CD4-positive, alpha-beta T cell treated with Interleukin-2 at 100 ng/mL for 4 hours (primary cell): ENCODE results near the gene CELSR2.
A peak's percentile ranks its signal among the peaks of the same experiment; 100 is the strongest.
"Not testable (repeated sequence)": the region's sequence is repeated elsewhere in the genome, so short reads cannot be mapped to it uniquely, and the experiment has no call there.

ENCODE experiments used
- DNase-seq: peaks from one replicate; pipeline ENCODE4 v3.0.0-alpha.2; 2020; ENCODE audit warnings: low spot score

Gene CELSR2

DNA sequence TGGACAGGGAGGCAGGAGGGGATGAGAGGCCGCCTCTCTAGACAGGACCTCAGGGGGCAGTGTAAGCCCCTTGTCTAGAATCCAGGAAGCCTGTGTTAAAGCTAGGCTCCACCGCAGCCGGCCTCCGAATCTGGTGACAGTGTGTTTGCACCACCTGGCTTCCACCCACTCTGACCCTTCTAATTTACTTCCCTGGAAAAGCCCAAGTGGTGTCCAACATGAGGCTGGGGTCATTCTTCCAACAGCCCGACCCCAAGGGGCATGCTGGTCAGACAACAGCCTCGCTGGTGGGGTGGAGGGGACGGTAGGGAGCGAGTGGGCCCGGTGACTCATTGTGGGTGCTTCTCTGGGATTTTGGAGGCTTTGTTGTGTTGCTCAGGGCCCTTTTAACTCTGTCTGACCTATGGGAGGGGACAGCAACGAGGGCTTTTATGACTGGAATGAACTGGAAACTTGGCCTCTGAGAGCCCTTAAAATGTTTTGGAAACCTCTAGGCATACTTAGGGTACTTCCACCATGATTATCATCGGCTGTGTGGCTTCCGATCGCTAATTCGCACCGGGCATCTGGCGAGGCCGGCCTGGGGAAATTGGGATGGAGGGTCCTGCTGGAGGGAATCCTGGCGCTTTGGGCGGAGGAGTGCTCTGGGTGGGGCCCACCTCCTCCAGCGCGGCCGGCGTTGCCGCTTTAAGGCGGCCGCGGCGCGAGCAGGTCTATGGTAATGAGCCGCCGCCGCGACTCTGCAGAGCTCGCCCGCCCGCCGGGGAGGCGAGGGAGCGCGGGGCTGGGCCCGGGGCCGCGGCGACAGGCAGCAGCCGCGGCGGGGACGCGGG is at the start of gene CELSR2:
Gene CELSR2, plus strand, starts transcription at position 743 of the 833 bp plus-strand sequence. CDS start 541 bp downstream, outside the sequence.
- peak; percentile 47 for DNase-seq

DNA sequence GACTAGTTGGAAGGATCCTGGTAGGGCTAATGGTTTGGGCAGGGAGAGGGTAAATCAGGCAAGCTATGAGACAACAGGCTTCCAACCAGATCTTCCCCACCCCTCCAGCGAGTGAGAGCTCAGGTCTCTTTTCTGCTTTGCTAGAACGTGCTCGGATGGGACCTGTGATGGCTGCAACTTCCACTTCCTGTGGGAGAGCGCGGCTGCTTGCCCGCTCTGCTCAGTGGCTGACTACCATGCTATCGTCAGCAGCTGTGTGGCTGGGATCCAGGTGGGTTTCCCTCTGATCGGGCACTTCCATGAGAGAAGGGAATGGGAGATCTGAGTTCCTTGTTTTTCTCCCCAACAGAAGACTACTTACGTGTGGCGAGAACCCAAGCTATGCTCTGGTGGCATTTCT is 49.6 kb upstream of the CELSR2 start:
- DNase-seq, result no peak

DNA sequence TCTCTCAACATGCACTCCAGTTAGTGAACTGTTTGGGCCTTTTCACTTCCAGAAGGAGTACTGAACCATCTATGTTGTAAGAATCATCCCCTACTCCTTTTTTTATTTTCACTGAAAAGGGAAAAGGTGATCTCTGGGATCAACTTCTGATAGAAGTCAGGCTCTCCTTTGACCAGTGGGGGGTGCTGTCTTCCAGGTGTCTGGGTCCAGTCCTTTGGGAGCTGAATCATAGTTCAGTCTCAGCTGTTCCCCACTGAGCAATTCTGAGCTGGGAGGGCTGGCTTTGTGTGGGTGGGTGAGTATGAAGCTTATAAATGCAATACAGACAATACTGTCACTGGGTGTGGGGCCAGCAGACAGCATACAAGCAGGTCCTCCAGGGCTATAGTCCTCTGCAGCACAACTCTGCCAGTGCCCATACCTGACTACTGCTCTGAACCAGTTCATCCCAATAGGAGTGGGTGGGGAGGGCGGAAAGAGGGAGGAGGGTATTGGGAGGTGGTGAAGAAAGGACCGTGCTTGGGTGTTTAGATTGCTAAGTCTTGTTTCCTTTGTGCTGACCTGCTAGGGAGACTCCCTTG is 48.1 kb upstream of the CELSR2 start:
- DNase-seq, result peak; percentile 22

DNA sequence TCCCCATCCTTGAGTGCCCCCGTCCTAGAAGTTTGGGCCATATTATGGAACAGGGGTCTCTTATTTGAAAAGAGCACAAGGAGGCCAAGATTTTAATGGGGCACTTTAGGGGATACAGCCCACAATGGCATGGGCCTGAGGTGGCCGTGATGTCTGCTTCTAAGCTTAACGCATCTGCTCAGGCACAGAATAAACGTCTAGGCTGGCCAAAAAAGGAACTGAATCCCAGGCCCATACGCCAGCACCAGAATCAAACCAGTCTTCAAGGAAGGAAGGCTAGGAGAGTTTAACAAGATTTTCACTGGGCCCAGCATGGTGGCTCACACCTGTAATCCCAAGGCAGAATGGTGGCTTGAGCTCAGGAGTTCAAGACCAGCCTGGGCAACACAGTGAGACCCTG is 44.9 kb upstream of the CELSR2 start:
- no peak for DNase-seq

DNA sequence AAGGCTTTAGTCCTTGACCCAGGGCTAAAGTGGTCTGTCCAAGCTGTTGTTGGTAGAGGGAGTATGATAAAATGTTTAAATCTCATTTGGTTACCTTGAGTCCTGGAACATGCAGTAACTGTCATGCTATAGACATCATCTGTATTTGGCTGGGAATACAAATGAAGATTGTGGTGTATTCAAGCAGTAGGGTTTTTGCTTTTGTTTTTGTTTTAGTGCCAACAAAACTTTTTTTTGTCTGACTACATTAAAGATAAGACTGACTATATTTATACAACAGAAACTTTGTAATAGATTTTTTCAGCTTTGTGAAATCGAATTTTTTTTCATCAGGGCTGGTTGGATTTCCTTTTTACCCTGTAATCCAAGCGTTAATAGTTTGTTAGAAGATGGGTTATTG is 43.0 kb upstream of the CELSR2 start:
- no peak for DNase-seq

- DNase-seq, result no peak
These were observed 41.8 kb upstream of the CELSR2 start for GRCh38 chr1:109207467-109208103.

DNA sequence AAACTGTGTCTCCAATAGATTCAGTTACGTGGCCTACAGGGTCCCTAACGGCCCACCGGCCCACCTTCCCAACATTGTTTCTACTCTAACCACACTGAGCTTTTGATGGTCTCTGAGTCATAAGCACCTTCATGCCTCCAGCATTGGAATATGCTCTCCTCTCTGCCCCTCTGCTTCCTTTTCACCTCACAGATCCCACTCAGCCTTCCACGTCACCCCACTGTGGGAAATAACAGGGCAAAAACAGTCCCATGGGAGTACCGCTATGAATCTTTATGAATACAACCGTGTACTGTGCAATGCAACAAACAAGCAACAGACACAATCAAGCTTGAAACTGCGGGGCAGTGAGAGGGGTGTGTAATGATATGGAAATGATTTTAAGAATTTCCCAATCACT is 40.9 kb upstream of the CELSR2 start:
- DNase-seq, result no peak

DNA sequence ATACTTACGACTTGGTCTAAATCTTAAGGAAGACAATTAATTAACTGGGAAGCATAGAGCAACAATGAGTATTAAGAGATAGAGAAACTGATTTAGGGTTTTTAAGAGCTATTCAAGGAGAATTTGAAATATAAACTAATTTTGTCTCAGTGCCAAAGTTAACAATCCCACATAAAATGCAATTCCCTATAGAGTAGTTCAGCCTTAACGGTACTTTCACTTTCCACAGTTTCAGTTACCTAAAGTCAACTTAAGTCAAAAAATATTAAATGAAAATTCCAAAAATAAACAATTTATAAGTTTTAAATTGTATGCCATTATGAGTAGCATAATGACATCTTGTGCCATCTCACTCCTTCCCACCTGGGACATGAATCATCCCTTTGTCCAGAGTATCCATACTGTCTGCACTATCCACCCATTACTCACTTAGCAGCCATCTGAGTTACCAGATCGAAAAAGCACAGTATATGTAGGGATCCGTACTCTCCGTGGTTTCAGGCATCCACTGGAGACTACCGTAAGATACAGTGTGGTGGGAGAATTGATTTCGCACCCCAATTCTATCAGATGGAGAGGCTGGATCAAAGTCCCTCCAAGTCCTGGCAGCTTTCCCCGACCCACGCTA is 40.4 kb upstream of the CELSR2 start:
- DNase-seq, result no peak

DNA sequence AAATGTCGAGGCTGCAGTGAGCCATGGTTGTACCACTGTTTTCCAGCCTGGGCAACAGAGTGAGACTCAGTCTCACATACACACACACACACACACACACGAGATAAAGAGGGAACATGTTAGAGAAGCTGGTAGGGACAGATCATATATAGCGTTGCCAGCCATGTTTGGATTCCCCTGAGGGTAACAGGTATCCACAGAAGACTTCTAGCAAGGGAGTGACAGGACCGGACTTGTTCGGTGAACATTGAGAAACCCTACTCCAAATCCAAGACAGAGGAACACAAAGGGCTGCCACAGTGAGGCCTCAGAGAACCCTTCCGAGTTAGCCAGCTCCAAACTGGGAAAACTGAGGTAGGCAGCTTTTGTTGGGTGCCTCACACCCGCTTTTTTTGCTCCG is 39.3 kb upstream of the CELSR2 start:
- DNase-seq, result no peak

DNA sequence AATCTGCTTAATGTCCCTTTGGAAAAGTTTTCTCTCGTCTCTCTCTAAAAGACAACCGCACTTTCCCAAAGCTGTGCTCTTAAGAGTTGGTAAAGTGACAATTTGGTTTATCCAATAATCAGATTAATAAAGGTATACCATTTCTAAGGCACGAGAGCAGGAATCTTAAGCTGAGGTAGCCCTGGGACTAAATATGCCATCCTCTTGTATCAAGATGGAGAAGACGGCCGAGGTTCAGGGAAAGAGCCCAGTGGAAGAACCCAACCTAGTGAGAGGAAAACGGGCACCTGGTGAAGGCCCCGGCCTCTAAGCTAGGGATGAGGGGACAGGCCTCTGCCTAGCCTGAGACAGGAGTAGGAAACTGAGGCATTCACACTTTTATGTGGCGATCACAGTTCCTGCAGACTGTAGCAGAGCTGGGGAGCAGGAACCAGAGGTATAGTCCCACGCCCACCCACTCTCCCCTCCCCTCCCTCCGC is 36.0 kb upstream of the CELSR2 start:
- DNase-seq, result no peak

DNA sequence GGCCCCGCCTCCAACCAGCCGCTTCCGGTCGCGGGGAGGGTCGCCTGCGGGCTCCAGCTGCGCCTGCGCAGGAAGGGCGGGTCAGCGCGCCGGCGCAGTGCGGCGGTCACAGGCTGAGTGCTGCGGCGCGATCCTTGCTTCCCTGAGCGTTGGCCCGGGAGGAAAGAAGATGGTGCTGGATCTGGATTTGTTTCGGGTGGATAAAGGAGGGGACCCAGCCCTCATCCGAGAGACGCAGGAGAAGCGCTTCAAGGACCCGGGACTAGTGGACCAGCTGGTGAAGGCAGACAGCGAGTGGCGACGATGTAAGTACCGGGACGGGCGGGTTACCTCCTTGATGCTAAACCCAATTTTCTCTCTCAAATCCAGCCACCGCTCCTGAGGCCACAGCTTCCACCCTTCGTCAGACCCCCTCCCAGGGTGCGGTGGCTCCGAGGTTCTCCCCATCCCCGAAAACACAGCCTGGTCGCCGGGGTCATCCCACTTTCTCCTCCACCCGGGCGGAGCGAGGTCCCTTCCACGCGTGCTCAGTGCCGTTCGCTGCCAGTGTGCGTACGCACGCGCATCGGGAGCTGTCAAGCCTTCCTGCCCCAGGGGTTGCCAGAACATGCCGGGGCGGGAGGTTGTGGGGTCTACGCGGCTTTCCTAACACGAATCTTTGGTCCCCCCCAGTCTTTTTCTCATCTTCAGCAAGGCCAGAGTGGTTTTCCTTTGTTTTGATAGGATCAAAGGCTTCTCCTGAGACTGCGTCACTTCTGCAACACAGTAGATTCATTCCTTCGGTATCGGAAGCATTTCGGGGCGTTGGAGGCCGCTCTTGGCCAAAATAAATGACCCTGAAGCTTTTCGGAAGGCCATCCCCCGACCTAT is 35.3 kb upstream of the CELSR2 start, which contains the start of gene SARS1:
Gene SARS1, plus strand, starts transcription at position 95 of the 870 bp plus-strand sequence. Its CDS starts 75 bp downstream, at position 170.
- DNase-seq, result peak; percentile 87

GRCh38 chr1:109214695-109215623 is 34.4 kb upstream of the CELSR2 start:
- DNase-seq, result peak; percentile 29

GRCh38 chr1:109216662-109217061 is 32.7 kb upstream of the CELSR2 start:
- no peak for DNase-seq

DNA sequence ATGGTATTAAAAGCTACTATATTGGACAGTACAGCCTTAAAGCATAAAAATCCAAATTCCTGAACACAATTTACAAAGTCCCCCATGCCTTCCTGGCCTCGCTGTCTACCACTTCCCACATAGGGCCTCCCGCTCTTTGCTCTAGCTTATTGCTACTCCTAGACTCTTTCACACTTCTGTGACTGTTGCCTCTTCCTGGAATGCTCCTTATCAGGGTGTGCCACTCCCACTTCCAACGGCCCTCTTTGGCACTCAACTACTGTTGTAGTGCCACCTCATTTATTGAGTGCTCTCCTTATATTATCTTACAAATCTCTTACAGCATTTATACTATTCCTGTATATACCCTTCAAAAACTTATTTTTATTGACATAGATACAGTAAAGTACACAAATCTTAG is 30.8 kb upstream of the CELSR2 start:
- no peak for DNase-seq

GRCh38 chr1:109221201-109221600 is 28.1 kb upstream of the CELSR2 start:
- DNase-seq, result not testable (repeated sequence)

- no peak for DNase-seq
These were observed 24.0 kb upstream of the CELSR2 start for GRCh38 chr1:109225308-109225707.

DNA sequence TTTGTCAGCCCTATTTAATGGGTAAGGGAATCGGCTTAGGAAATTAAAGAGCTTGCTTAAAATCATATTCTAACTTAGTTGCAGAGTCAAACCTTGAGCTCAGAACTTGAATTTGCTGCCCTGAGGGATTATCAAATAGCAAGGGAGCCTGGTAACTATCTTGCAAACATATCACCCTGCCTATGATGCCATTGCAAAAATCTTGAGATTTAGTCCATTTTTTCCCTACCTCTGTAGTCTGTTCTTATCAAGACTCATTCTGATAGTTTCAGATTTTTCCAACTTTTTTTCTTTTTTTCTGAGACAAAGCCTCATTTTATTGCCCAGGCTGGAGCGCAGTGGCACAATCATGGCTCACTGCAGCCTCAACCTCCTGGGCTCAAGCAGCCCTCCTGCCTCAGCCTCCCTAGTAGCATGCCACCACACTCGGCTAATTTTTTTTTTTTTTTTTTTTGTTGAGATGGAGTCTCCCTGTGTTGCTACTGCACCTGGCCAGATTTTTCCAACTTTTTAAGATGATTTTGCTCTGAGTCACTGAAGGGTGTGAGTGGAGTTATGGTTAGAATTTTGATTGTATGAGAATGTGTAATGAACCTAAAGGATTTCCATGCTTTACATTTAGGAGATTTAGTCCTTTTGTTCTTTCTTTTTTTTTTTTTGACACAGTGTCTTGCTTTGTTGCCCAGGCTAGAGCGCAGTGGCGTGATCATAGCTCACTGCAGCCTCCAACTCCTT is 23.5 kb upstream of the CELSR2 start:
- DNase-seq, result no peak

- no peak for DNase-seq
These were observed 21.2 kb upstream of the CELSR2 start for GRCh38 chr1:109228167-109228566.

- DNase-seq, result no peak
These were observed 19.7 kb upstream of the CELSR2 start for GRCh38 chr1:109229531-109230127.
